NK-92 (cell line): ENCODE results near the gene TFAP2A.

Experiments used
- DNase-seq: peaks from one replicate; lab custom pipeline; 2025; ENCODE audit not compliant: unreplicated experiment; lab: John Stamatoyannopoulos, UW

The TFAP2A gene

GRCh38 chr6:10413262-10413849 is 1.5 kb downstream of the TFAP2A start:
- DNase-seq: no peak

GRCh38 chr6:10412461-10413261 is 2.2 kb downstream of the TFAP2A start:
- DNase-seq: no peak

- DNase-seq: no peak
Measured at GRCh38 chr6:10411971-10412460, 2.9 kb downstream of the TFAP2A start.

- DNase-seq: no peak
Measured at GRCh38 chr6:10411131-10411970, 3.5 kb downstream of the TFAP2A start.

GRCh38 chr6:10410207-10411050 is 4.4 kb downstream of the TFAP2A start:
- no peak for DNase-seq

GRCh38 chr6:10409731-10410206 is 5.1 kb downstream of the TFAP2A start:
- DNase-seq: no peak

GRCh38 chr6:10409233-10409721 is 5.6 kb downstream of the TFAP2A start:
- no peak for DNase-seq

GRCh38 chr6:10408457-10408856 is 6.4 kb downstream of the TFAP2A start:
- DNase-seq: no peak

- DNase-seq: no peak
Measured at GRCh38 chr6:10407674-10408054, 7.2 kb downstream of the TFAP2A start.

- no peak for DNase-seq
Measured at GRCh38 chr6:10407018-10407673, 7.7 kb downstream of the TFAP2A start.

GRCh38 chr6:10406556-10406955 is 8.3 kb downstream of the TFAP2A start:
- no peak for DNase-seq

- no peak for DNase-seq
Measured at GRCh38 chr6:10405513-10405900, 9.4 kb downstream of the TFAP2A start.

GRCh38 chr6:10404799-10405512 is 9.9 kb downstream of the TFAP2A start:
- no peak for DNase-seq

GRCh38 chr6:10404107-10404798 is 10.6 kb downstream of the TFAP2A start:
- no peak for DNase-seq

GRCh38 chr6:10403385-10404106 is 11.3 kb downstream of the TFAP2A start:
- no peak for DNase-seq

- no peak for DNase-seq
Measured at GRCh38 chr6:10402648-10403311, 12.1 kb downstream of the TFAP2A start.

- no peak for DNase-seq
Measured at GRCh38 chr6:10401632-10402223, 13.1 kb downstream of the TFAP2A start.
